Ramos (cell line): ENCODE data around the gene SORBS2.
"Not testable (repeated sequence)": the region's sequence is repeated elsewhere in the genome, so short reads cannot be mapped to it uniquely, and the experiment has no call there.

Experiments used
- in situ Hi-C: fragments of 300-500 bp; cut with MboI; formaldehyde crosslinking; loops from one replicate; pipeline ENCODE4 v1.14.3; 2022; ENCODE audit warnings: low sequenced_read_pairs; ENCODE audit not compliant: unreplicated experiment

SORBS2 gene

GRCh38 chr4:185718578-185719499, 93.2 kb downstream of the SORBS2 start:
- in situ Hi-C loops = no loop called here

DNA sequence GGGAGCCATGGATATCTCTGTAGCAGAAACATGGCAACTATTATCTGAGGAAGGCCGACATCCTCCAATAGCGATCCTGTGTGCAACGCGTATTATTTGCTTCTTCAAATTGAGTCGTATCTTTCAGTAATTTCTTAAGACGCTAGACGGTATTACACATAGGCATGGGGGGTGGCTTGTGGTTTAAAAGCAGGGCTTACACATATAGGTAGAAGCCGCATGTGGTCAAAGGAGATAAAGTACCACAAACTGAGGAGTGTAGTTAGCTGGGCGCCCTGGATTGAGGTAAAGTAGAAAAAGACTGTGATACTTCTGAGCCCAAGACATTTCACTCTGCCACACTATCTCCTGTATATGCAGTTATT, 94.6 kb downstream of the SORBS2 start:
- in situ Hi-C loops = no loop called here

DNA sequence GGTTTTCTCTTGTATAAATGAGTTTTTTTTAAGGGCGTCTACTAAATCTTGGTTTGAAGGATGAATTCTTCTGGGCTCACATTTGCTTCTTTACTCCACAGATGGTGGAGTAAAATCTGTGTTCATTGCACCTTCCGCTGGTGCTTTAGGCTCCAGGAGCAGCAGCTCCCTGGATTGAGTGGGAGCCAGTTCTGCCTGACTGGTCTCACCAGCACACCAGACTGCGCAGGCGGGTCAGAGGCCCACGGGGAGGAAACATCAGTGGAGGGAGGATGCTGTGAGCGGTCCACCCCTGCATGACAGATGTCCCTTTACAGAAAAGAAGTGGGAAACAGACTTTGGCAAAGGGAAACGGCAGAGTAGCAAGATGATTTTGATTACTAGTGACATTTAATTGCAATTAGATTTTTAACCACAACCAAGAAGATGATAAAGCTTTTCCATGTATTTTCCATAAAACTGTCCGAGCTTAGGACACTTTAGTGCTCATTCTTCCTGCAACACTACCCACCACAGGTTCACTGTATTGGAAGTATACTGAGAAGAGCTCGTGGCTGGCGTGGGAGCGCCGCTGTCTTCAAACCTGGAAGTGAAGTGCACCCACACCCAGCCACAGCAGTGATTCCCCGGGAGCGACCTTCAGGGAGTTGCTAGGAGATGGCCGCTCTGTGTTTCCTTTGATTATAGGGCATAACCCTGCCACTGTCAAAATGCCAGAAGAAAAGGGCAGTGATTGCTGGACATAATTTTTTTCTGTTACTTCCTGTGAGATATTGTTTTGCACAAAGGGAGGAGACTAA, 95.2 kb downstream of the SORBS2 start:
- in situ Hi-C loops = no loop called here

DNA sequence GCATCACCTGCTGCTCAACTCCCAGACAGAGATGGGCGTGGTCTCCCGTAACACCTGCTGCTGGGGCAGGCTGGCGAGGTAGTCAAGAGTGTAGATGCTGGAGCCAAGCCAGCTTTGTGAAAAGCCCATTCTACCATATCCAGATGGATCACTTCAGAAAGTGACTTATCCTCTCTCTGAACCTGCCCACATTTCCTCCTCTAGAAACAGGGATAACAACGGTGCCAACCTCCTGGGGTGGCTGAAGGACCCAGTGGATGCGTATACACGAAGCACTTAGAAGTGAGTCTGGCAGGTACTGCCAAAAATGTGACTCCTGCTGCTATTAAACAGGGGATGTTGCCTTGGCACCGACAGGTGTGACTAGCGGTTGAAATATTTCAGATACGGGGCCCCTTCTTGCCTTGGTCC, 95.8 kb downstream of the SORBS2 start:
- in situ Hi-C loops = no loop called here

GRCh38 chr4:185714524-185714923, 97.5 kb downstream of the SORBS2 start:
- in situ Hi-C loops = not testable (repeated sequence)

DNA sequence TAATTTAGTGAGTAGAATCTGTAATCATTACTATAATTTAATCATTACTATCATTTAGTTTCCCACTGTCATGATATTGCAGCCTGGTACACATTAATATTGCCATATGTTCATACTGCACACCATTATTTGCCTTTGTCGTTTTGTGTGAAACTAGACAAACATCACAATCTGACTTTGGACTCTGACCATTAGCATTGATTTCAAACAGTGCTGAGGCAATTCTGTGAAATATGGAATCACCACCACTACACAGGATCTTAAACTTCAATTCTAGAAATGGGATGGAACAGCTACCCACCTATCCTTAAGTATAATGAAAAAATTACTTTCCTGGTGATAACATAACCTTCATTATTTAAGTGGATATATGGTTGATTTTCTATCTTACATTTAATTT, 98.3 kb downstream of the SORBS2 start:
- in situ Hi-C loops = no loop called here

- in situ Hi-C loops = no loop called here
Observed at GRCh38 chr4:185713272-185713671, 98.7 kb downstream of the SORBS2 start.

GRCh38 chr4:185712350-185713024, 99.5 kb downstream of the SORBS2 start:
- in situ Hi-C loops = no loop called here

GRCh38 chr4:185711726-185712125, 100.3 kb downstream of the SORBS2 start:
- in situ Hi-C loops = no loop called here

DNA sequence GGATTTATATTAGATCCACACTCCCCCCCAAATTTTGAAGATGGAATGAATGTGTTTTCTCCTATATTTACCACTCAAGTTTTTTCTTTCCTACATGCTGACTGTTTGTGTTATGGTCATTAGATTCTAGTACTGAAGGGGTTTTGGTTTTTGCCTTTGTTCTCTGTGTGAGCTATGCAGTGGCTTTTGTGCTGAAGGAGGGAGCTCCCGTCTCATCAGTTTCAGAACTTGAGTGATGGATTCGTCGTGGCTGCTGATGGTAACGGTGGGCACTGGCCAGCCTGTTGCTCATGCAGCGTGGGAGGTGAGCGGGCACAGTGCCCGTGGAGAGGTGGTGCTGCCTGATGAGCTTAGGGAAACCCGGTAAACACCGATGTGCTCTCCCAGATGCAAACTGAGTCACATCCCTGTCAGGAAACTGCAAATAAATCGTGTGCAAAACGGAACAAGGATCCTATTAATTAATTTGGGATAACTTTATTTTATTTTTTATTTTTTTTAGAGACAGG, 101.5 kb downstream of the SORBS2 start:
- in situ Hi-C loops = no loop called here

- in situ Hi-C loops = no loop called here
Observed at GRCh38 chr4:185709802-185710486, 102.0 kb downstream of the SORBS2 start.

GRCh38 chr4:185708348-185708747, 103.6 kb downstream of the SORBS2 start:
- in situ Hi-C loops = no loop called here

GRCh38 chr4:185707622-185708021, 104.4 kb downstream of the SORBS2 start:
- in situ Hi-C loops = not testable (repeated sequence)

DNA sequence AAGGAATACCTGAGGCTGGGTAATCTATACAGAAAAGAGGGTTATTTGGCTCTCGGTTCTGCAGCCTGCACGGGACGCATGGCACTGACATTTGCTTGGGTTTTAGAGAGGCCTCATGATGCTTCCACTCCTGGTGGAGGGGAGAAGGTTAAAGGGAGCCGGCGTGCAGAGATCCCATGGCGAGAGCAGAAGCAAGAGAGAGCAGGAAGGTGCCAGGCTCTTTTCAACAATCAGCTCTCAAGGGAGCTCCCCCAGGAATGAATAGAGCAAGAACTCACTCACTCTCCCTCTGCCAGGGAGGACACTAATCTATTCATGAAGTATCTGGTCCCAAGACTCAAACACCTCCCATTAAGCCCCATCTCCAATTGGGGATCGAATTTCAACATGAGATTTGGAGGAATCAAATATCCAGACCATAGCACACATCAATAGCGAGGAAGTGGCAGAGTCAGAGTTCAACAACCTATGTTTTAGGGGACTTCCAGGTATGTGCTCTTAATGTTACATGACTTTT, 109.8 kb downstream of the SORBS2 start:
- in situ Hi-C loops = no loop called here

DNA sequence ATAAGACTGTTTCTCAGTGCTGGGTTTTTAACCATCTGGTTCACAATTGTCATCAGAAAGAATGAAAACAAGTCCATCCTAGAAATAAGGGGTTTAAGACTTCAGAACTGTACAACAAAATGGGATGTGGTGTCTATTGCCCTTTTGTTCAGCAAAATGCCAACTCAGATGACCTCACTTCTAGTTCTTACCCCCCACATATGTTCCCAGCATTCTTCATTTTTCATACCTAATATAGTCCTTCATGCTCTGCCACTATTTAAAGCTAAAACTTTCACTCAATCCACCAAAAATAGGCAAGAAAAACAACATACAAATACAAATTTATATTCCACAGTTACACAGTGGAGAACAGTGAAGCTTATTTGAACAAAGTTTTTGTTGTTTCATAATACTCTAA, 111.4 kb downstream of the SORBS2 start:
- in situ Hi-C loops = no loop called here

DNA sequence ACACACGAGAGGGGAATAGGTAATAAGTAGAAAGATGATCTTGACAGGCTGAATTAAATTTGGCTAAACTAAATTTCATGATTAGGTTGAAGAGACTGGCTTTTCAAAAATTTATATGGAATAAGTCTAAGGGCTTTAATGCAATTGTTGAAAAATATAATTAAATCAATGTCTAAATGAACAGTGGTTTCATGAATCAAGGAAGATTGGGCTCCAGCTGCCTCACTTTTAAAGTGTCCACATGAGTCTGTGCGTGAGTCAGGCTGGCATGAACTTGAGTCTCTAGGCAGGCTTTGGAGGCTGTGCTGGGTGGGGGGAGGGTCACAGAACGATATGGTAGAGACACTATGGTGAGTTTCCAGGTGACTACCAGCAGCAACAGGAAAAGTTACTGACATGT, 111.9 kb downstream of the SORBS2 start:
- in situ Hi-C loops = no loop called here

- in situ Hi-C loops = no loop called here
Observed at GRCh38 chr4:185697488-185697887, 114.5 kb downstream of the SORBS2 start.

GRCh38 chr4:185695743-185696142, 116.3 kb downstream of the SORBS2 start:
- in situ Hi-C loops = no loop called here

DNA sequence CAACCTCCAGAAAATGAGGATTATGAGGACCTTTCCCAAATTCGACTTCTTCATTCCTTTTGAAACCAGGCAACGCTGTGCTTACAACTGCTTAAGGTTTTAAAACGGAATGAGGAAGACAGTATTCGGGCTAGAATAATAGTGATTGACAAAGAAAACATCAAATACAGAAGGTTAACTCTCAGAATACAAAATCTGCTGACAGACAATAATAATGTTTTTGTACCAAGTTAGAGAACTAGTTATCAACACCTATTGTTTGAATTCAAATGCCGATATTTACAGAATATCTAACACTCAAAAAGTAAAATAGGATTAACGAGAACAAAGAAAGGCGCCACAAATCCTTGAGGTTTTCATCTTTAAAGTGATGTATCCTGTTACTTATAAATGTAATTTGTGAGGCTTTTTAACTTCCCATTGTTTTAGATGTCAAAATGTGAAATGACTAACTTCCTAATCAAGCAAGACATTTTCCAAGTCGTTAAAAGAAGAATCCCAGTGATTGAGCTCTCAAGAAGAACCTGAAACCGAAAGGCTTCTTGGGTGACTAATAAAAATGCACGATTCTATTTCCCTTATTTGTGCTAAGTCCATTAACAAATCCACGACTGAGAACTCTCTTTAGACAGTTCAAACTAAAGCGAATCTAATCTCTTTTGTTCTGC, 118.3 kb downstream of the SORBS2 start:
- in situ Hi-C loops = no loop called here
